Upper lobe of left lung (tissue), 4 donors: Measurements from ENCODE around the gene TLK2.
"Not testable (repeated sequence)": the region's sequence is repeated elsewhere in the genome, so short reads cannot be mapped to it uniquely, and the experiment has no call there.

ENCODE experiments used
- POLR2A ChIP-seq, 4 donors: fragments of 450-650 bp; IDR thresholded peaks; one replicate each; pipeline ENCODE4 v1.5.1; 2016 to 2017; ENCODE audit warnings: antibody characterized with exemption in 4 of 4, mild to moderate bottlenecking in 2 of 4
- POLR2AphosphoS5 ChIP-seq, 2 donors: sonication (generic); formaldehyde crosslinking; IDR thresholded peaks; one replicate each; pipeline ENCODE4 v1.5.1; 2017; ENCODE audit warnings: antibody characterized with exemption in 2 of 2
- TF ChIP-seq, protein P1 (sequence below), 6 experiments: fragments of 450-650 bp in 4 of 6; fragments of 200-600 bp in 2 of 6; sonication (generic) in 2 of 6; IDR thresholded peaks; one replicate each; pipeline ENCODE4 v1.5.1; 2016 to 2019; ENCODE audit warnings: antibody characterized with exemption in 6 of 6

DNA sequence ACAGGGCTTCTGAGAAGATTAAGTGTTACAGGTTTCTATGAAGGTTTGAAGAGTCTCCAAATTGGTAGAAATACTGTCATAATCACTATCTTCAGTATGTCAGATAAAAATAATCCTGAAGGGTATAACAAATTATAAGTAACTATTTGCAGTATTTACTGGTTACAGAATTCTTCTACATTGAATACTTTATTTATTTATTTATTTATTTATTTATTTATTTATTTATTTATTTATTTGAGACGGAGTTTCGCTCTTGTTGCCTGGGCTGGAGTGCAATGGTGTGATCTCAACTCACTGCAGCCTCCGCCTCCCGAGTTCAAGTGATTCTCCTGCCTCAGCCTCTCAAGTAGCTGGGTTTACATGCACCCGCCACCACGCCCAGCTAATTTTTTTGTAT is 125.2 kb downstream of the TLK2 start:
- not testable (repeated sequence) for TF ChIP-seq POLR2A, POLR2AphosphoS5 (IDR thresholded peaks at IDR 0.05)
- TF ChIP-seq, protein P1, sequence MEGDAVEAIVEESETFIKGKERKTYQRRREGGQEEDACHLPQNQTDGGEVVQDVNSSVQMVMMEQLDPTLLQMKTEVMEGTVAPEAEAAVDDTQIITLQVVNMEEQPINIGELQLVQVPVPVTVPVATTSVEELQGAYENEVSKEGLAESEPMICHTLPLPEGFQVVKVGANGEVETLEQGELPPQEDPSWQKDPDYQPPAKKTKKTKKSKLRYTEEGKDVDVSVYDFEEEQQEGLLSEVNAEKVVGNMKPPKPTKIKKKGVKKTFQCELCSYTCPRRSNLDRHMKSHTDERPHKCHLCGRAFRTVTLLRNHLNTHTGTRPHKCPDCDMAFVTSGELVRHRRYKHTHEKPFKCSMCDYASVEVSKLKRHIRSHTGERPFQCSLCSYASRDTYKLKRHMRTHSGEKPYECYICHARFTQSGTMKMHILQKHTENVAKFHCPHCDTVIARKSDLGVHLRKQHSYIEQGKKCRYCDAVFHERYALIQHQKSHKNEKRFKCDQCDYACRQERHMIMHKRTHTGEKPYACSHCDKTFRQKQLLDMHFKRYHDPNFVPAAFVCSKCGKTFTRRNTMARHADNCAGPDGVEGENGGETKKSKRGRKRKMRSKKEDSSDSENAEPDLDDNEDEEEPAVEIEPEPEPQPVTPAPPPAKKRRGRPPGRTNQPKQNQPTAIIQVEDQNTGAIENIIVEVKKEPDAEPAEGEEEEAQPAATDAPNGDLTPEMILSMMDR (IDR thresholded peaks at IDR 0.05) = not testable (repeated sequence)
